Stimulated activated CD8-positive, alpha-beta memory T cell treated with anti-CD3 and anti-CD28 coated beads, Interleukin-15, amount 100 ng/mL, for 48 hours (primary cell): ENCODE measurements around the gene WSB1.

Experiments
- DNase-seq, 2 donors: peaks; one replicate each; pipeline ENCODE4 v3.0.0-alpha.2; 2020; ENCODE audit warnings: low read depth in 2 of 2

WSB1 gene

DNA sequence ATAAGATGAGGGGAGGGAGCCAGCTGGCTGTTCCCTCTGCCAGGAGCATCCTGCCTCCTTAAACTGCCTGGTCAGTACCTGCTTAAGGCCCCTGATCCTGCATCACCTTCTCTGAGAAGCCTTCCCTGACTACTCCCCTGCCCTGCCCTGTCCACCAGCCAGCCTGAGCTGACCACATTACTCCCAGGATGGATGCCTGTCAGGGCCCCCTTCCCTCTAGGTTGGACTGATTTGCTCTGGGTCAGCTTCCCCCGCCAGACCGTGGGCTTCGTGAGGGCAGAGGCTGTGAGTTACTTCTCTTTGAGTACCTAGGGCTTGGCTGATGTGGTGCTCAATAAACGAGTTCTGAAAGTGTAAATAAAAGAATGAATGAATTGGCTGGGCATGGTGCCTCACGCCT lies 63.3 kb downstream of the WSB1 start:
- no peak for DNase-seq

DNA sequence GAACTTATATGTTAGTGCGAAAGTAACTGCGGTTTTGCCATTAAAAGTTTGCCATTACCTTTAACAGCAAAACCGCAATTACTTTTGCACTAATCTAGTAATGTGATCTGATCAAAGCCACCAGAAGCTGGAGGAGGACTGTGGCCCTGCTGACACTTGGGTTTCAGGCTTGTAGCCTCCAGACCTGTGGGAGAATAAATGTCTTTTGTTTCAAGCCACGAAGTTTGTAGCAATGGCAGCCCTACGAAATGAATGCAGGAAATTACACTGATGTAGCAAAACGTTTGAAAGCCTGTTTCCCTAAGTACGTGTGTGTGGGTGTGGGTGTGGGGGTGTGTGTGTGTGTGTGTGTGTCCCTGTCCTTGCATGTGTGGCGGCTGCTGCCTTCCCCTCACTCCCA lies 66.6 kb downstream of the WSB1 start:
- DNase-seq, result no peak

DNA sequence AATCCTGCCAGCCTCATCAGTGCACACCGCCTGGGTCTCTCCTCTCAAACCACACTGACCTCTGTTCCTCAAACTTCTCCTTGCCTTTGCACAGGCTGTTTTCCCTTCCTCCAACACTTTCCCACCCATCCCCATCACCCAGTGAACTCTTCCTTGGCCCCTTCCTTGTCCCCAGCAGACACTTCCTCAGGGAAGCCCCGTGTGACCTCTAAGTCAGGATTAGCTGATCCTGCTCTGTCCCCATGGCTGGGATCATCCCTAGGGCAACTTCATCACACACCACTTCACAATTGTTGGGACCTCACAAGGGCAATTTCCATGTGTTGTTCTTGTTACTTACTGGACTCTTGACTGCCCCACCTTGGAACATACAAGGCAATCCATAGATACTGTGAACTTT lies 67.8 kb downstream of the WSB1 start:
- no peak for DNase-seq

DNA sequence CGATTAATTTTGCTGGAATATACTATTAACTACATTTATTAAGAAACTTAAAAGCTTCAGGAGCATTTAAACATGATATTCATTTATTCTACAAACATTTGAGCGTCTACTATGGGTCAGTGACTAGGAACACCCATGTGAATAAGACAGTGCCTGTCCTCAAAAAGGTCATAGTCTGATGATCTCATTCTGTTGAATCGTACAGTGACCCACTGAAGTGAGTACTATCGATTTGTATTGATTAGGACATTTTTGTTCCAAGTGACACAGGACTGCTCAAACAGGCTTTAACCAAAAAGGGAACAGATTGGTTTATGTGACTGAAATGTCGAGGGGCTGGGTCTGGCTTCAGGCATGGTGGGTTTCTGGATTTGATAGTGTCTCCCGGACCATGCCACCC lies 68.6 kb downstream of the WSB1 start:
- DNase-seq, result no peak

DNA sequence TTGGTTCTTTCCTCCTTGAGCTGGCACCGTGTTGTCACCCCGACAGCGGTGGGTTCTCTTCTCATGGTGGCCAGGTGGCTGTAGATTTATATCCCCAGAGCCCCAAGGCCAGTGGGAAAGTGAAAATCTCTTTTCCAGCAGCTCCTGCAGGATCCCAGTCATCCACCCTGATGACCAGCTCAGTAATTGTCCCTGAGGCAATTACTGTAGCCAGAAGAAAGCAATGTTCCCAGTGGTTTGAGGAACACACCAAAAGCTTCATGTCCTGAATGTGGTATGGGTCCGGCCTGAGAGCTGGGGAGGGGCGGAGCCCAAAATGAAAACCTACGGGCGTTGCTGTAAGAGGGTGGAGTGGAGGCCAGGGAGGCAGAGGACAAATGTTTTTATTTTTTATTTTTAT lies 69.0 kb downstream of the WSB1 start:
- no peak for DNase-seq

DNA sequence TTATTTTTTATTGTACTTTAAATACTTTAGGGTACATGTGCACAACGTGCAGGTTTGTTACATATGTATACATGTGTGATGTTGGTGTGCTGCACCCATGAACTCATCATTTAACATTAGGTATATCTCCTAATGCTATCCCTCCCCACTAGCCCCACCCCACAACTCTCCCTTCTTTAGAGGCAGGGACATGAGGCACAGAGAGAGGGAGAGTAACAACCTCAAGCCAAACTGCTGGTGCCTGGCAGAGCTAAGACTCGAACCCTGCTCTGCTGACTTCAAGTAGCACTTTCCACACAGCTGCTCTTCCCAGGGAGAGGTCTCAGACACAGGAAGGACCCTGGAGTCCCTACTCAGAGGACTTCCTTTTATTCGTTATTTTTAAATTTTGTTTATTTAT lies 69.4 kb downstream of the WSB1 start:
- DNase-seq, result no peak
